Measurements from ENCODE around the gene SYTL2. TPM values are rescaled to one million over a fixed set of nuclear protein-coding genes. Genes with fewer than 3 reads are reported as not detected.

The SYTL2 gene
- total RNA-seq, 1 experiment from 2014 or later = 5.2 TPM

DNA sequence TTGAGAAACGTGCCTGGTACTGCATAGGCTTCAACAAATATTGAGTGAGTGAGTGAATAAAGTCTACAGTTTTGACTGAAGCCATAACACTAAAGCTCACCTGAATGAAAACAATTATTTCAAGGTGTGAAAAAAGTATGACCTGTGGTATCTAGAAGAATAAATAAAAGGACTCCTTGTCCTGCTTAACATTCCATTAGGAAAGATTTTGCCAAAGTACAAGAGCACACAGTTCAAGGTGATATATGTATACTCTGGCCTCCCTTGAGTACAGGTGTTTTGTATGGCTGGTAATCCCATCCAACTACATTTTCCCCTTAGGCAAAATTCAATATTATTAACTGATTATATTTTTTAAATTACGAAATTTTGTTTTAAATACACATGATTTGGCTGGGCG is 144.3 kb downstream of the SYTL2 start:
- Histone ChIP-seq H2BK12ac (ENCODE audit: insufficient read length, low read depth, low read length) (no peak overlapping the region), H3K9me3 (ENCODE audit: control insufficient read depth, low read depth, low read length) (no peaks in the 10 kb centered on the region), H3K27ac (ENCODE audit: insufficient read length, low read depth, low read length) (no peak overlapping the region), H2BK120ac (ENCODE audit: low read depth, low read length, poor library complexity, severe bottlenecking) (no peak overlapping the region), H2BK20ac (ENCODE audit: low read depth, low read length, poor library complexity, severe bottlenecking) (no peak overlapping the region), H3K56ac (ENCODE audit: insufficient read length, low read depth, low read length) (no peak overlapping the region), H3K14ac (ENCODE audit: insufficient read depth, low read length) (no peak overlapping the region), H3K9ac (ENCODE audit: extremely low read depth, insufficient read length, low read length) (no peak overlapping the region), H2BK5ac (ENCODE audit: insufficient read length, low read length) (no peak overlapping the region), H2BK15ac (ENCODE audit: low read depth, low read length) (no peak overlapping the region), H3K18ac (ENCODE audit: insufficient read length, low read depth, low read length) (no peak overlapping the region), H4K20me1 (ENCODE audit: control insufficient read depth, insufficient read depth, insufficient read length) (no peaks in the 10 kb centered on the region), H4K8ac (replicated peaks; ENCODE audit: insufficient read length, low read depth, low read length) (no peak overlapping the region), H3K79me1 (ENCODE audit: insufficient read depth, low read depth, low read length, poor library complexity, severe bottlenecking) (no peaks in the 10 kb centered on the region), H3K23me2 (ENCODE audit: insufficient read length, low read depth, low read length, poor library complexity, severe bottlenecking) (peaks cover 7% of the 10 kb centered on the region), H3K27me3 (ENCODE audit: insufficient read depth, low read length) (no peaks in the 10 kb centered on the region; the same call in 1 of the 2 replicates), H3T11ph (ENCODE audit: low read length) (no peak overlapping the region), H3K4me1 (ENCODE audit: insufficient read depth, low read length) (no peaks in the 10 kb centered on the region), H2AK5ac (ENCODE audit: insufficient read length, low read length) (no peak overlapping the region), H4K5ac (ENCODE audit: insufficient read length, low read depth, low read length) (no peak overlapping the region), H2AFZ (ENCODE audit: low read length) (no peak overlapping the region), H3K4me2 (ENCODE audit: insufficient read depth, insufficient read length, low read length) (no peak overlapping the region), H3K79me2 (ENCODE audit: insufficient read depth, low read length) (peaks cover 22% of the 10 kb centered on the region), H3K23ac (ENCODE audit: insufficient read length, low read depth, low read length) (no peak overlapping the region), H4K91ac (ENCODE audit: insufficient read length, low read depth, low read length) (no peak overlapping the region), H3K4ac (ENCODE audit: low read depth, low read length) (no peak overlapping the region)
- no peak overlapping the region for H3K4me3 Mint-ChIP-seq
- TF ChIP-seq, protein P1, sequence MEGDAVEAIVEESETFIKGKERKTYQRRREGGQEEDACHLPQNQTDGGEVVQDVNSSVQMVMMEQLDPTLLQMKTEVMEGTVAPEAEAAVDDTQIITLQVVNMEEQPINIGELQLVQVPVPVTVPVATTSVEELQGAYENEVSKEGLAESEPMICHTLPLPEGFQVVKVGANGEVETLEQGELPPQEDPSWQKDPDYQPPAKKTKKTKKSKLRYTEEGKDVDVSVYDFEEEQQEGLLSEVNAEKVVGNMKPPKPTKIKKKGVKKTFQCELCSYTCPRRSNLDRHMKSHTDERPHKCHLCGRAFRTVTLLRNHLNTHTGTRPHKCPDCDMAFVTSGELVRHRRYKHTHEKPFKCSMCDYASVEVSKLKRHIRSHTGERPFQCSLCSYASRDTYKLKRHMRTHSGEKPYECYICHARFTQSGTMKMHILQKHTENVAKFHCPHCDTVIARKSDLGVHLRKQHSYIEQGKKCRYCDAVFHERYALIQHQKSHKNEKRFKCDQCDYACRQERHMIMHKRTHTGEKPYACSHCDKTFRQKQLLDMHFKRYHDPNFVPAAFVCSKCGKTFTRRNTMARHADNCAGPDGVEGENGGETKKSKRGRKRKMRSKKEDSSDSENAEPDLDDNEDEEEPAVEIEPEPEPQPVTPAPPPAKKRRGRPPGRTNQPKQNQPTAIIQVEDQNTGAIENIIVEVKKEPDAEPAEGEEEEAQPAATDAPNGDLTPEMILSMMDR (conservative IDR thresholded peaks at IDR 0.05) = no peak
- H3K9me3 Mint-ChIP-seq = peaks cover 13 to 14% of the 10 kb centered on the region in 2 experiments
- H3K27ac Mint-ChIP-seq = no peak overlapping the region
- no peak for DNase-seq
- H3K4me1 Mint-ChIP-seq = peaks cover 10 to 21% of the 10 kb centered on the region in 2 experiments
- no CpG with 5 or more reads among the region's 3 CpGs for WGBS (ENCODE audit: extremely low coverage, insufficient read length, low lambda C conversion rate)
- H3K27me3 Mint-ChIP-seq (ENCODE audit: low read depth) = peaks cover 19% of the 10 kb centered on the region
- H3K36me3 Mint-ChIP-seq (ENCODE audit: insufficient read depth in 1 of 3, low read depth in 3 of 3) = peaks cover 15 to 25% (median 24%) of the 10 kb centered on the region in 3 experiments
